ENCODE results near the gene IDH3A.

DNA sequence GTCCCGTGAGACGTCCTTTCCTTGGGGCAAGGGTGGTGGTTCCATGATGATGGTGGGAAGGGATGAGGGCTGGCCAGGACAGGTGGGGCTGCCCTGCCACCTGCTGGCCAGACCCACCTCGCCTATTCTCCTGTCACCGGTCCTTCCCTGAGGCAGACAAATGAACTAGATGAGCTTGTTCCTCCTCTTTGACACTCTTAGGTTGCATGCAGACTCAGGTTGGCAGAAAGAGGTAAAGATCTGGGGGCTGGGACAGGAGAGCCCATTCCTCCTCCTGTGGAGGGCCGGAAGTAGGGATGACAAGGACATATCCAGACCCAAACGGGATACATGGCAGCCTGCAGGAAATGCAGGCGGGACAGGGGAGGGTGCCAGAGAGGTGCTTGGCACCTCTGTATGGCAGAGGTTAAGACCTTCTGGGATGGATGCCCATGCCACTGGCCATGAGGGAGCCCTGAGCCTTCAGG lies 46.6 kb downstream of the IDH3A start:
- TF ChIP-seq, protein P1, sequence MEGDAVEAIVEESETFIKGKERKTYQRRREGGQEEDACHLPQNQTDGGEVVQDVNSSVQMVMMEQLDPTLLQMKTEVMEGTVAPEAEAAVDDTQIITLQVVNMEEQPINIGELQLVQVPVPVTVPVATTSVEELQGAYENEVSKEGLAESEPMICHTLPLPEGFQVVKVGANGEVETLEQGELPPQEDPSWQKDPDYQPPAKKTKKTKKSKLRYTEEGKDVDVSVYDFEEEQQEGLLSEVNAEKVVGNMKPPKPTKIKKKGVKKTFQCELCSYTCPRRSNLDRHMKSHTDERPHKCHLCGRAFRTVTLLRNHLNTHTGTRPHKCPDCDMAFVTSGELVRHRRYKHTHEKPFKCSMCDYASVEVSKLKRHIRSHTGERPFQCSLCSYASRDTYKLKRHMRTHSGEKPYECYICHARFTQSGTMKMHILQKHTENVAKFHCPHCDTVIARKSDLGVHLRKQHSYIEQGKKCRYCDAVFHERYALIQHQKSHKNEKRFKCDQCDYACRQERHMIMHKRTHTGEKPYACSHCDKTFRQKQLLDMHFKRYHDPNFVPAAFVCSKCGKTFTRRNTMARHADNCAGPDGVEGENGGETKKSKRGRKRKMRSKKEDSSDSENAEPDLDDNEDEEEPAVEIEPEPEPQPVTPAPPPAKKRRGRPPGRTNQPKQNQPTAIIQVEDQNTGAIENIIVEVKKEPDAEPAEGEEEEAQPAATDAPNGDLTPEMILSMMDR (IDR thresholded peaks at IDR 0.05): peak; percentile 62 to 77 (median 70)
- TF ChIP-seq POLR2A (IDR thresholded peaks at IDR 0.05): no peak
